GM18867 (cell line): Measurements from ENCODE around the gene SUB1.
"Not testable (repeated sequence)": the region's sequence is repeated elsewhere in the genome, so short reads cannot be mapped to it uniquely, and the experiment has no call there.

Experiments used
- ATAC-seq: cut with Tn5 transposase; IDR thresholded peaks from one replicate; pipeline ENCODE4 v1.9.1; 2021; ENCODE audit warnings: mild to moderate bottlenecking, moderate library complexity; ENCODE audit not compliant: unreplicated experiment

Gene SUB1

GRCh38 chr5:32585446-32586275, at the start of gene SUB1:
Gene SUB1 (plus strand): TSS chr5:32585557. CDS start chr5:32588513, 2,956 bp downstream.
- peak; percentile 48 for ATAC-seq

- no peak for ATAC-seq
These were observed 49.1 kb upstream of the SUB1 start for GRCh38 chr5:32536246-32536645.

GRCh38 chr5:32537437-32538029, 47.8 kb upstream of the SUB1 start:
- ATAC-seq, result peak; percentile 18

- ATAC-seq, result peak; percentile 85
These were observed 47.3 kb upstream of the SUB1 start for GRCh38 chr5:32538031-32538547.

- no peak for ATAC-seq
These were observed 45.1 kb upstream of the SUB1 start for GRCh38 chr5:32539981-32540845.

GRCh38 chr5:32541241-32541640, 44.1 kb upstream of the SUB1 start:
- ATAC-seq, result no peak

GRCh38 chr5:32542216-32543059, 42.9 kb upstream of the SUB1 start:
- peak; percentile 71 for ATAC-seq

- no peak for ATAC-seq
These were observed 42.1 kb upstream of the SUB1 start for GRCh38 chr5:32543291-32543690.

- ATAC-seq, result no peak
These were observed 40.1 kb upstream of the SUB1 start for GRCh38 chr5:32545102-32545800.

- no peak for ATAC-seq
These were observed 34.2 kb upstream of the SUB1 start for GRCh38 chr5:32551194-32551593.

GRCh38 chr5:32551865-32552264, 33.5 kb upstream of the SUB1 start:
- no peak for ATAC-seq

GRCh38 chr5:32552491-32552890, 32.9 kb upstream of the SUB1 start:
- ATAC-seq, result not testable (repeated sequence)

- ATAC-seq, result no peak
These were observed 32.4 kb upstream of the SUB1 start for GRCh38 chr5:32552936-32553335.

GRCh38 chr5:32554181-32554780, 31.1 kb upstream of the SUB1 start:
- ATAC-seq, result not testable (repeated sequence)

GRCh38 chr5:32556543-32556942, 28.8 kb upstream of the SUB1 start:
- not testable (repeated sequence) for ATAC-seq

- ATAC-seq, result no peak
These were observed 25.9 kb upstream of the SUB1 start for GRCh38 chr5:32559411-32559810.

GRCh38 chr5:32559921-32560320, 25.4 kb upstream of the SUB1 start:
- no peak for ATAC-seq

GRCh38 chr5:32562056-32562455, 23.3 kb upstream of the SUB1 start:
- no peak for ATAC-seq

GRCh38 chr5:32562843-32563242, 22.5 kb upstream of the SUB1 start:
- ATAC-seq, result no peak
